Fibroblast of the aortic adventitia (primary cell): ENCODE results near the gene IL20RB. TPM values are rescaled to one million over a fixed set of nuclear protein-coding genes. Genes with fewer than 3 reads are reported as not detected.
"Not testable (repeated sequence)": the region's sequence is repeated elsewhere in the genome, so short reads cannot be mapped to it uniquely, and the experiment has no call there.

ENCODE experiments used
- DNase-seq: peaks from one replicate; pipeline ENCODE4 v3.0.0-alpha.2; 2010; ENCODE audit warnings: low read depth
- H3K4me3 ChIP-seq: 2 replicates; pipeline ENCODE4 v1.5.1; 2011; ENCODE audit warnings: low read depth, mild to moderate bottlenecking, control low read depth, low read length, moderate library complexity
- CTCF ChIP-seq: IDR thresholded peaks from 2 replicates; pipeline ENCODE4 v1.5.1; 2011; ENCODE audit warnings: mild to moderate bottlenecking, low read length, control low read depth, inconsistent platforms; ENCODE audit not compliant: insufficient read depth
- total RNA-seq: library from RNA; depleted of rRNA; stranded (reverse); fragments of >200 nt; gene quantifications from 2 replicates; pipeline ENCODE4 v1.2.3, GENCODE V29; 2012; ENCODE audit warnings: low replicate concordance

The IL20RB gene
- total RNA-seq, 1 donor, result 4.6 TPM

GRCh38 chr3:136960838-136961836, 3.4 kb downstream of the IL20RB start:
- no peak overlapping the region for H3K4me3 ChIP-seq
- DNase-seq, result peak; percentile 53
- TF ChIP-seq CTCF, result no peak

GRCh38 chr3:136962927-136963326, 5.1 kb downstream of the IL20RB start:
- DNase-seq, result no peak
- TF ChIP-seq CTCF, result no peak
- H3K4me3 ChIP-seq, result no peak overlapping the region

GRCh38 chr3:136969539-136969938, 11.8 kb downstream of the IL20RB start:
- DNase-seq, H3K4me3 ChIP-seq: not testable (repeated sequence)

- TF ChIP-seq CTCF, result no peak
- DNase-seq, result no peak
- H3K4me3 ChIP-seq, result no peak overlapping the region
Measured at GRCh38 chr3:136973352-136973751, 15.6 kb downstream of the IL20RB start.

GRCh38 chr3:136974670-136975069, 16.9 kb downstream of the IL20RB start:
- no peak for TF ChIP-seq CTCF
- DNase-seq, result no peak
- no peak overlapping the region for H3K4me3 ChIP-seq

- DNase-seq, result no peak
- TF ChIP-seq CTCF, result no peak
Measured at GRCh38 chr3:136979204-136979603, 21.4 kb downstream of the IL20RB start.

GRCh38 chr3:136979684-136980083, 21.9 kb downstream of the IL20RB start:
- no peak for DNase-seq
- no peak overlapping the region for H3K4me3 ChIP-seq
- no peak for TF ChIP-seq CTCF

More at GRCh38 chr3:136979204-136979603, 21.4 kb downstream of the IL20RB start:
- H3K4me3 ChIP-seq, result no peak overlapping the region
